NK-92 (cell line): ENCODE data around the gene COQ10A.
"Not testable (repeated sequence)": the region's sequence is repeated elsewhere in the genome, so short reads cannot be mapped to it uniquely, and the experiment has no call there.

Experiments
- DNase-seq: peaks from one replicate; lab custom pipeline; 2025; ENCODE audit not compliant: unreplicated experiment; lab: John Stamatoyannopoulos, UW

COQ10A gene

GRCh38 chr12:56274299-56274698, 7.6 kb downstream of the COQ10A start:
- no peak for DNase-seq

- DNase-seq, result no peak
Measured at GRCh38 chr12:56278905-56279304, 12.2 kb downstream of the COQ10A start.

- no peak for DNase-seq
Measured at GRCh38 chr12:56280849-56281248, 14.1 kb downstream of the COQ10A start.

GRCh38 chr12:56282030-56282429, 15.3 kb downstream of the COQ10A start:
- DNase-seq, result no peak

- no peak for DNase-seq
Measured at GRCh38 chr12:56282579-56282978, 15.8 kb downstream of the COQ10A start.

- DNase-seq, result not testable (repeated sequence)
Measured at GRCh38 chr12:56284263-56284662, 17.5 kb downstream of the COQ10A start.

- DNase-seq, result no peak
Measured at GRCh38 chr12:56286044-56286830, 19.5 kb downstream of the COQ10A start.

GRCh38 chr12:56288705-56289387, 22.1 kb downstream of the COQ10A start:
- DNase-seq, result no peak

GRCh38 chr12:56293795-56294194, 27.1 kb downstream of the COQ10A start:
- DNase-seq, result no peak

GRCh38 chr12:56296295-56296694, 29.6 kb downstream of the COQ10A start:
- no peak for DNase-seq

- no peak for DNase-seq
Measured at GRCh38 chr12:56297400-56297799, 30.7 kb downstream of the COQ10A start.

- no peak for DNase-seq
Measured at GRCh38 chr12:56298828-56299227, 32.1 kb downstream of the COQ10A start.

- no peak for DNase-seq
Measured at GRCh38 chr12:56299308-56299852, 32.6 kb downstream of the COQ10A start.

GRCh38 chr12:56299853-56300643, 33.3 kb downstream of the COQ10A start, which contains the start of gene CS:
TSS of gene CS (minus strand) at chr12:56300330. CDS start at chr12:56300201, 129 bp downstream.
- peak; percentile 96 for DNase-seq

- no peak for DNase-seq
Measured at GRCh38 chr12:56300644-56301464, 34.1 kb downstream of the COQ10A start.

GRCh38 chr12:56304276-56304675, 37.5 kb downstream of the COQ10A start:
- no peak for DNase-seq

GRCh38 chr12:56304872-56305590, 38.3 kb downstream of the COQ10A start:
- DNase-seq, result no peak

- DNase-seq, result no peak
Measured at GRCh38 chr12:56307221-56307965, 40.7 kb downstream of the COQ10A start.

- no peak for DNase-seq
Measured at GRCh38 chr12:56308714-56309113, 42.0 kb downstream of the COQ10A start.
